ENCODE results near the gene PLEKHG4B.

Gene PLEKHG4B

DNA sequence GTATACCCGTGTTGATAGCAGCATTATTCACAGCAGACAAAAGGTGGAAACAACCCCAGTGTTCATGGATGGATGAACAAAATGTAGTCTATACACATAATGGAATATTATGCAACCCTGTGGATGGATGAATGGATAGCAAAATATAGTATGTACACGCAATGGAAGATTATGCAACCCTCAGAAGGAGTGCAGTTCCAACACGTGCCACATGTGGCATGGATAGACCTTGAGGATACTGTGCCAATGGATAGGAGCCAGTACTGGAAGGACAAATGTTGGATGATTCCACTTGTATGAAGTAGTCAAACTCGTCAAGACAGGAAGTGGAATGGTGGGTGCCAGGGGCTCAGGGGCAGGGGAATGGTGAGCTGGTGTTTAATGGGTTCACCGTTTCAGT, 44.9 kb downstream of the PLEKHG4B start:
- in situ Hi-C loops (cut with HindIII; ENCODE audit: low pct_ligation_motif_present, low sequenced_read_pairs), result no loop called here
- TF ChIP-seq, protein P1, sequence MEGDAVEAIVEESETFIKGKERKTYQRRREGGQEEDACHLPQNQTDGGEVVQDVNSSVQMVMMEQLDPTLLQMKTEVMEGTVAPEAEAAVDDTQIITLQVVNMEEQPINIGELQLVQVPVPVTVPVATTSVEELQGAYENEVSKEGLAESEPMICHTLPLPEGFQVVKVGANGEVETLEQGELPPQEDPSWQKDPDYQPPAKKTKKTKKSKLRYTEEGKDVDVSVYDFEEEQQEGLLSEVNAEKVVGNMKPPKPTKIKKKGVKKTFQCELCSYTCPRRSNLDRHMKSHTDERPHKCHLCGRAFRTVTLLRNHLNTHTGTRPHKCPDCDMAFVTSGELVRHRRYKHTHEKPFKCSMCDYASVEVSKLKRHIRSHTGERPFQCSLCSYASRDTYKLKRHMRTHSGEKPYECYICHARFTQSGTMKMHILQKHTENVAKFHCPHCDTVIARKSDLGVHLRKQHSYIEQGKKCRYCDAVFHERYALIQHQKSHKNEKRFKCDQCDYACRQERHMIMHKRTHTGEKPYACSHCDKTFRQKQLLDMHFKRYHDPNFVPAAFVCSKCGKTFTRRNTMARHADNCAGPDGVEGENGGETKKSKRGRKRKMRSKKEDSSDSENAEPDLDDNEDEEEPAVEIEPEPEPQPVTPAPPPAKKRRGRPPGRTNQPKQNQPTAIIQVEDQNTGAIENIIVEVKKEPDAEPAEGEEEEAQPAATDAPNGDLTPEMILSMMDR (IDR thresholded peaks at IDR 0.05; ENCODE audit: low read depth, low read length, missing control alignments), result peak; percentile 44
- Histone ChIP-seq H3K36me3 (replicated peaks) (no peaks in the 10 kb centered on the region), H3K27me3 (replicated peaks) (no peaks in the 10 kb centered on the region), H3K27ac (no peak overlapping the region), H3K4me3 (ENCODE audit: low read depth, low read length) (no peak overlapping the region)
- no peak for DNase-seq

DNA sequence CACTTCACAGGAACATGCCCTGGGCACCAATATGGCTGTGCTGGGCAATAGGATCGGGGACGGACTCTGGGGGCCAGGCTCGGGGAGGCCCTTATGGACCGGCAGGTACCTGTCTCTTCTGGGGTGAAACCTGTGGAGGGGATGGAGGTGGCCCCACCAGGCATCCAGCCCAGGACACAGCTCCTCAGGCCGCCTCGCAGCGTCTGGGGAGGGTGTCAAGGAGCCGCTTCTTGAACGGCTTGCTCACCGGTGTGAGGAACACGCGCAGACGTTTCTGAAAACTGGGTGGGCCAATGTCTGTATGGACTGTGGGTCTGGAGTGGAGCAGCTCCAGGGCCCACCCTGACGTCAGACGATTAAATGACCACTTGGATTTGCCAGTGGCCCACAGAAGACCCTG, 45.8 kb downstream of the PLEKHG4B start:
- Histone ChIP-seq H3K4me3 (ENCODE audit: low read depth, low read length) (no peak overlapping the region), H3K27ac (no peak overlapping the region), H3K27me3 (replicated peaks) (no peaks in the 10 kb centered on the region), H3K36me3 (replicated peaks) (no peaks in the 10 kb centered on the region)
- TF ChIP-seq, protein P1 (IDR thresholded peaks at IDR 0.05; ENCODE audit: low read depth, low read length, missing control alignments), result no peak
- in situ Hi-C loops (cut with HindIII; ENCODE audit: low pct_ligation_motif_present, low sequenced_read_pairs), result no loop called here
- no peak for DNase-seq

DNA sequence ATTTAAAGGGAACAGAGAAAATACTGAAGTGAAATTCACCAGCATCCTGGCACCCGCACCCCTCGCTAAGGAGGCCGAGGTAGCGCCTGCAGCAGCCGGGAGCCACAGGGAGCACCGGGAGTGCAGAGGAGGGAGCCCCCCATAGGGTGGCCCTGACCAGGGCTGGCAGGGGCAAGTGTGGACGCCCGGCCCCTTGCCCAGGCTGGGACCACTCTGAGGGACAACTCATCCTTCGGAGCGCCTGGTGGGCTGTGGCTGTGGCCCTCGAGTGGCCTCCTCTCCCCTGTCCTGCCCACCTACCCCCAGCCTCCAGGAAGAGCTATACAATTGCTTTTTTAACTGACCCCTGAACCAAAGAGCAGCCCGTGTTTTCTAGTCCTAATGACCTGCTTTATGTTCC, 47.0 kb downstream of the PLEKHG4B start:
- H3K36me3 ChIP-seq (replicated peaks), result no peaks in the 10 kb centered on the region
- DNase-seq, result no peak
- TF ChIP-seq, protein P1 (IDR thresholded peaks at IDR 0.05; ENCODE audit: low read depth, low read length, missing control alignments), result no peak
- in situ Hi-C loops (cut with HindIII; ENCODE audit: low pct_ligation_motif_present, low sequenced_read_pairs), result no loop called here
- H3K27me3 ChIP-seq (replicated peaks), result no peaks in the 10 kb centered on the region
- H3K27ac ChIP-seq, result no peak overlapping the region
- no peak overlapping the region for H3K4me3 ChIP-seq (ENCODE audit: low read depth, low read length)

DNA sequence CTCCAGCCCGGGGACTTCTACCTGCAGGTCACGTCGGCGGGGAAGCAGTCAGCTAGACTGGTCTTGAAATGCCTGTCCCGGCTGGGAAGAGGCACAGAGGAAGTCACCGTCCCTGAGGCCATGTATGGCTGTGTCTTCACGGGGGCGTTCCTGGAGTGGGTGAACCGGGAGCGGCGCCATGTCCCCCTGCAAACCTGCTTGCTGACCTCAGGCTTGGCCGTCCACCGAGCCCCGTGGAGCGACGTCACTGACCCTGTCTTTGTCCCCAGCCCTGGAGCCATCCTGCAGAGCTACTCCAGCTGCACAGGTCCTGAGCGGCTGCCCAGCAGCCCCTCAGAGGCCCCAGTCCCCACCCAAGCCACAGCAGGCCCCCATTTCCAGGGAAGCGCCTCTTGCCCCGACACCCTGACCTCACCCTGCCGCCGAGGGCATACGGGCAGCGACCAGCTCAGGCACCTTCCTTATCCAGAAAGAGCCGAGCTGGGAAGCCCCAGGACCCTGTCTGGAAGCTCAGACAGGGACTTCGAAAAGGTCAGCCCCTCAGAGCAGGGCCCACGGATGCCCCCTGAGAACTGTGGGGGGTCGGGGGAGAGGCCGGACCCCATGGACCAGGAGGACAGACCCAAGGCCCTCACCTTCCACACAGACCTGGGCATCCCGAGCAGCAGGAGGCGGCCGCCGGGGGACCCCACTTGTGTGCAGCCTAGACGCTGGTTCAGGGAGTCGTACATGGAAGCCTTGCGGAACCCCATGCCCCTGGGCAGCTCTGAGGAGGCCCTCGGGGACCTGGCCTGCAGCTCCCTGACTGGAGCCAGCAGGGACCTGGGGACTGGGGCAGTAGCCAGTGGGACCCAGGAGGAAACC, 47.8 kb downstream of the PLEKHG4B start:
- no peaks in the 10 kb centered on the region for H3K27me3 ChIP-seq (replicated peaks)
- no peak overlapping the region for H3K27ac ChIP-seq
- H3K36me3 ChIP-seq (replicated peaks), result no peaks in the 10 kb centered on the region
- in situ Hi-C loops (cut with HindIII; ENCODE audit: low pct_ligation_motif_present, low sequenced_read_pairs), result no loop called here
- DNase-seq, result no peak
- TF ChIP-seq, protein P1 (IDR thresholded peaks at IDR 0.05; ENCODE audit: low read depth, low read length, missing control alignments), result no peak
- no peak overlapping the region for H3K4me3 ChIP-seq (ENCODE audit: low read depth, low read length)

DNA sequence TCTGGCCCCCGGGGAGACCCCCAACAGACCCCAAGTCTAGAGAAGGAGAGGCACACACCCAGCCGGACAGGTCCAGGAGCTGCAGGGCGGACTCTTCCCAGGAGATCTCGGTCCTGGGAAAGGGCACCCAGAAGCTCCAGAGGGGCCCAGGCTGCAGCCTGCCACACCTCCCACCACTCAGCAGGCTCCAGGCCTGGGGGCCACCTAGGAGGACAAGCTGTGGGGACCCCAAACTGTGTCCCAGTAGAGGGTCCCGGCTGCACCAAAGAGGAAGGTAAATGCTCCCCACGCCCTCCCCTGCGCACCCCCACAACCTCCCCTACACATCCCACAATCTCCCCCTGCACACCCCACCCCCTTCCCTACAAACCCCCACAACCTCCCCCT, 48.5 kb downstream of the PLEKHG4B start:
- Histone ChIP-seq H3K4me3 (ENCODE audit: low read depth, low read length) (no peak overlapping the region), H3K36me3 (replicated peaks) (no peaks in the 10 kb centered on the region), H3K27ac (no peak overlapping the region), H3K27me3 (replicated peaks) (no peaks in the 10 kb centered on the region)
- in situ Hi-C loops (cut with HindIII; ENCODE audit: low pct_ligation_motif_present, low sequenced_read_pairs), result no loop called here
- TF ChIP-seq, protein P1 (IDR thresholded peaks at IDR 0.05; ENCODE audit: low read depth, low read length, missing control alignments), result no peak
- no peak for DNase-seq

DNA sequence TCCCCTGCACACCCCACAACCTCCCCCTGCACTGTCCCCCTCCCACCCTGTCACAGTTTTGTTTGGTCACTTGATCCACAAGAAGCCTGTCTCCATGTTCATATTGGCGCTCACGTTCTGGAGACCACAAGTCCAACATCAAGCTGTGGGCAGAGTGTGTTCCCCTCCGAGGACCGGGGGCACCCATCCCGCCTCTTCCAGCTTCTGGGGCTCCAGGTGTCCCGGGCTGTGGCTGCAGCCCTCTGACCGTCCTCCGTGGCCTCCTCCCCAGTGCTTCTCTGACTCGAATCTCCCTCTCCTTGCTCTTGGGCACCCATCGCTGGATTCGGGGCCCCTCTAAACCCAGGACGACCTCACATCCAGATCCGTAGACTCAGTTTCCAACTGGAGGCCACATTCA, 49.2 kb downstream of the PLEKHG4B start:
- in situ Hi-C loops (cut with HindIII; ENCODE audit: low pct_ligation_motif_present, low sequenced_read_pairs), result no loop called here

More for the DNA sequence above, 49.2 kb downstream of the PLEKHG4B start:
- no peaks in the 10 kb centered on the region for H3K27me3 ChIP-seq (replicated peaks)
- H3K4me3 ChIP-seq (ENCODE audit: low read depth, low read length), result no peak overlapping the region
- no peak overlapping the region for H3K27ac ChIP-seq
- TF ChIP-seq, protein P1 (IDR thresholded peaks at IDR 0.05; ENCODE audit: low read depth, low read length, missing control alignments), result no peak
- no peak for DNase-seq
- H3K36me3 ChIP-seq (replicated peaks), result no peaks in the 10 kb centered on the region

Measured in brain microvascular endothelial cell (primary cell).